ENCODE data around the gene DMKN.

- TF ChIP-seq FOS (IDR thresholded peaks at IDR 0.05; ENCODE audit: low read depth, low read length) = no peak
- TF ChIP-seq CTCF (conservative IDR thresholded peaks at IDR 0.05; ENCODE audit: low read depth, low read length) = no peak
- no peak for TF ChIP-seq POLR2A (IDR thresholded peaks at IDR 0.05; ENCODE audit: low read depth, low read length)
- TF ChIP-seq USF2 (IDR thresholded peaks at IDR 0.05; ENCODE audit: low read depth, low read length) = no peak
- TF ChIP-seq ELK1 (IDR thresholded peaks at IDR 0.05; ENCODE audit: borderline replicate concordance, low read depth, low read length) = no peak
- TF ChIP-seq CHD1 (IDR thresholded peaks at IDR 0.05; ENCODE audit: low read depth, low read length) = no peak
- TF ChIP-seq SMC3 (IDR thresholded peaks at IDR 0.05; ENCODE audit: low read depth, low read length) = no peak
- no peak for TF ChIP-seq MAFK (IDR thresholded peaks at IDR 0.05; ENCODE audit: low read depth, low read length)
- no peak for TF ChIP-seq BHLHE40 (IDR thresholded peaks at IDR 0.05; ENCODE audit: low read depth, low read length)
- no peak for TF ChIP-seq RFX5 (IDR thresholded peaks at IDR 0.05; ENCODE audit: low read depth, low read length)
- no peak for TF ChIP-seq NFE2L2 (IDR thresholded peaks at IDR 0.05; ENCODE audit: low read depth, low read length)
- TF ChIP-seq MAZ (IDR thresholded peaks at IDR 0.05; ENCODE audit: borderline replicate concordance, low read depth, low read length) = no peak
- no peak for TF ChIP-seq RAD21 (IDR thresholded peaks at IDR 0.05; ENCODE audit: low read length)
- TF ChIP-seq CEBPB (IDR thresholded peaks at IDR 0.05; ENCODE audit: low read depth, low read length) = no peak
Measured at GRCh38 chr19:35516310-35516709, 2.9 kb upstream of the DMKN start.

Measured in IMR-90 (cell line).